Stimulated activated CD4-positive, alpha-beta T cell treated with anti-CD3 and anti-CD28 coated beads, Interleukin-1b, Interleukin-23, amount 100 ng/mL, for 24 hours (primary cell): ENCODE measurements around the gene DSG2.

Experiments used
- DNase-seq, 4 experiments: peaks; one replicate each; pipeline ENCODE4 v3.0.0-alpha.2; 2020; ENCODE audit warnings: low read depth in 4 of 4, low spot score in 1 of 4

Gene DSG2

DNA sequence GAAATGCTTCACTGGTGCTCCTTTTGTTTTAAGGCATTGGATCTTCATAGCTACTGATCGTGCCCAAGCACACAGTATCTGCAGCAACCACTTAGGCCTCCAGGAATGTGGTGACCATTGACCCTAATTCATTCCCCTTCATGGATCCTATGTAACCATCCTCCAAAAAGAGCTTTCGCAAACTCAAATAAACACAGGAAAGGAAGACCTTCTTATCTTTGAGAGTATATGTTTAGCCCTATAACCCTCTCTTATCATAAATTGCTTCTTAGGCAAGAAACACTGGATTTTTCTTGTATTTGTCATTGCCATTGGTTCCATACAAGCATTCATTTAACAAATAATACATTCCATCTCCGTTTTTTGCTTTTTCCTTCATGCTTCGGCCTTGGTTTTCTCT lies 89.6 kb downstream of the DSG2 start:
- DNase-seq, result no peak

DNA sequence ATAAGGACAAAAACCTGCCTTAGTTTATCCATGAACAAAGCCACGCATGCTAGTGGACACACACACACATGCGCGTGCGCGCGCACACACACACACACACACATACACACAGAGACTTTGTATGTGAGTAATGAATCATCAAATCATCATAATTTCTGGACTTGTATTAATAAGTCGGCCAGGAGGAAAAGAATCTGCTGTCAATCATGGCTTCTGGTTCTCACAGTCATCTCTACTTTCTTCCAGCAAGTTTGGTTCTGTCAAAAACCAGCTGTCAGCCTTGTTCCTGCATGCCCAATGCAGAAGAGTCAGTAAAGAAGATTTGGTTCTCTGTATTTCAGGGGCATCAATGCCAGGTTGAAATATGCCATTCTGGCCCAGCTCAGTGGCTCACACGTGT lies 92.6 kb downstream of the DSG2 start:
- DNase-seq, result no peak

DNA sequence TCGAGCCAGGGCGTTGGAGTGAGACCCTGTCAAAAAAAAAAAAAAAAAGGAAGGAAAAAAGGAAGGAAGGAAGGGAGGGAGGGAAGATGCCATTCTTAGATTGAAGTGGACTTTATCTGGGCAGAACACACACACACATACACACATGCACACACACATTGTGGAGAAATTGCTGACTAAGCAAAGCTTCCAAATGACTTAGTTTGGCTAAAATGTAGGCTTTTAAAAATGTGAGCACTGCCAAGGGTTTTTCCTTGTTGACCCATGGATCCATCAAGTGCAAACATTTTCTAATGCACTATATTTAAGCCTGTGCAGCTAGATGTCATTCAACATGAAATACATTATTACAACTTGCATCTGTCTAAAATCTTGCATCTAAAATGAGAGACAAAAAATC lies 93.1 kb downstream of the DSG2 start:
- no peak for DNase-seq

DNA sequence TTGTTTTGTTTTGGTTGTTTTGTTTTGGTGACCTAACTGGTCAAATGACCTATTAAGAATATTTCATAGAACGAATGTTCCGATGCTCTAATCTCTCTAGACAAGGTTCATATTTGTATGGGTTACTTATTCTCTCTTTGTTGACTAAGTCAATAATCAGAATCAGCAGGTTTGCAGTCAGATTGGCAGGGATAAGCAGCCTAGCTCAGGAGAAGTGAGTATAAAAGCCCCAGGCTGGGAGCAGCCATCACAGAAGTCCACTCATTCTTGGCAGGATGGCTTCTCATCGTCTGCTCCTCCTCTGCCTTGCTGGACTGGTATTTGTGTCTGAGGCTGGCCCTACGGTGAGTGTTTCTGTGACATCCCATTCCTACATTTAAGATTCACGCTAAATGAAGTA lies 93.7 kb downstream of the DSG2 start, which contains the start of gene TTR:
Gene TTR (plus strand): TSS at position 250 of the 400 bp plus-strand sequence. CDS start 26 bp downstream, at position 276.
- no peak for DNase-seq

GRCh38 chr18:31592506-31593157 lies 94.7 kb downstream of the DSG2 start:
- no peak for DNase-seq

DNA sequence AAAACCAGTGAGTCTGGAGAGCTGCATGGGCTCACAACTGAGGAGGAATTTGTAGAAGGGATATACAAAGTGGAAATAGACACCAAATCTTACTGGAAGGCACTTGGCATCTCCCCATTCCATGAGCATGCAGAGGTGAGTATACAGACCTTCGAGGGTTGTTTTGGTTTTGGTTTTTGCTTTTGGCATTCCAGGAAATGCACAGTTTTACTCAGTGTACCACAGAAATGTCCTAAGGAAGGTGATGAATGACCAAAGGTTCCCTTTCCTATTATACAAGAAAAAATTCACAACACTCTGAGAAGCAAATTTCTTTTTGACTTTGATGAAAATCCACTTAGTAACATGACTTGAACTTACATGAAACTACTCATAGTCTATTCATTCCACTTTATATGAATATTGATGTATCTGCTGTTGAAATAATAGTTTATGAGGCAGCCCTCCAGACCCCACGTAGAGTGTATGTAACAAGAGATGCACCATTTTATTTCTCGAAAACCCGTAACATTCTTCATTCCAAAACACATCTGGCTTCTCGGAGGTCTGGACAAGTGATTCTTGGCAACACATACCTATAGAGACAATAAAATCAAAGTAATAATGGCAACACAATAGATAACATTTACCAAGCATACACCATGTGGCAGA lies 97.3 kb downstream of the DSG2 start:
- DNase-seq, result no peak

DNA sequence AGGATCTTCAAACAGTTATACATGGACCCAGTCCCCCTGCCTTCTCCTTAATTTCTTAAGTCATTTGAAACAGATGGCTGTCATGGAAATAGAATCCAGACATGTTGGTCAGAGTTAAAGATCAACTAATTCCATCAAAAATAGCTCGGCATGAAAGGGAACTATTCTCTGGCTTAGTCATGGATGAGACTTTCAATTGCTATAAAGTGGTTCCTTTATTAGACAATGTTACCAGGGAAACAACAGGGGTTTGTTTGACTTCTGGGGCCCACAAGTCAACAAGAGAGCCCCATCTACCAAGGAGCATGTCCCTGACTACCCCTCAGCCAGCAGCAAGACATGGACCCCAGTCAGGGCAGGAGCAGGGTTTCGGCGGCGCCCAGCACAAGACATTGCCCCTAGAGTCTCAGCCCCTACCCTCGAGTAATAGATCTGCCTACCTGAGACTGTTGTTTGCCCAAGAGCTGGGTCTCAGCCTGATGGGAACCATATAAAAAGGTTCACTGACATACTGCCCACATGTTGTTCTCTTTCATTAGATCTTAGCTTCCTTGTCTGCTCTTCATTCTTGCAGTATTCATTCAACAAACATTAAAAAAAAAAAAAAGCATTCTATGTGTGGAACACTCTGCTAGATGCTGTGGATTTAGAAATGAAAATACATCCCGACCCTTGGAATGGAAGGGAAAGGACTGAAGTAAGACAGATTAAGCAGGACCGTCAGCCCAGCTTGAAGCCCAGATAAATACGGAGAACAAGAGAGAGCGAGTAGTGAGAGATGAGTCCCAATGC lies 98.3 kb downstream of the DSG2 start:
- no peak for DNase-seq

DNA sequence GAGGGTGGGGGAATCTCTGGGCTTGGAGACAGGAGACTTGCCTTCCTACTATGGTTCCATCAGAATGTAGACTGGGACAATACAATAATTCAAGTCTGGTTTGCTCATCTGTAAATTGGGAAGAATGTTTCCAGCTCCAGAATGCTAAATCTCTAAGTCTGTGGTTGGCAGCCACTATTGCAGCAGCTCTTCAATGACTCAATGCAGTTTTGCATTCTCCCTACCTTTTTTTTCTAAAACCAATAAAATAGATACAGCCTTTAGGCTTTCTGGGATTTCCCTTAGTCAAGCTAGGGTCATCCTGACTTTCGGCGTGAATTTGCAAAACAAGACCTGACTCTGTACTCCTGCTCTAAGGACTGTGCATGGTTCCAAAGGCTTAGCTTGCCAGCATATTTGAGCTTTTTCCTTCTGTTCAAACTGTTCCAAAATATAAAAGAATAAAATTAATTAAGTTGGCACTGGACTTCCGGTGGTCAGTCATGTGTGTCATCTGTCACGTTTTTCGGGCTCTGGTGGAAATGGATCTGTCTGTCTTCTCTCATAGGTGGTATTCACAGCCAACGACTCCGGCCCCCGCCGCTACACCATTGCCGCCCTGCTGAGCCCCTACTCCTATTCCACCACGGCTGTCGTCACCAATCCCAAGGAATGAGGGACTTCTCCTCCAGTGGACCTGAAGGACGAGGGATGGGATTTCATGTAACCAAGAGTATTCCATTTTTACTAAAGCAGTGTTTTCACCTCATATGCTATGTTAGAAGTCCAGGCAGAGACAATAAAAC lies 100.2 kb downstream of the DSG2 start:
- DNase-seq, result no peak
